ENCODE measurements around the gene OXLD1. TPM values are rescaled to one million over a fixed set of nuclear protein-coding genes. Genes with fewer than 3 reads are reported as not detected.

Gene OXLD1
- total and polyA plus RNA-seq, 10 of the 15 experiments (the other 5 are each of a cell fraction or from before 2014, with no cell fraction given), result 4.6 to 89.5 (median 39.8) TPM

DNA sequence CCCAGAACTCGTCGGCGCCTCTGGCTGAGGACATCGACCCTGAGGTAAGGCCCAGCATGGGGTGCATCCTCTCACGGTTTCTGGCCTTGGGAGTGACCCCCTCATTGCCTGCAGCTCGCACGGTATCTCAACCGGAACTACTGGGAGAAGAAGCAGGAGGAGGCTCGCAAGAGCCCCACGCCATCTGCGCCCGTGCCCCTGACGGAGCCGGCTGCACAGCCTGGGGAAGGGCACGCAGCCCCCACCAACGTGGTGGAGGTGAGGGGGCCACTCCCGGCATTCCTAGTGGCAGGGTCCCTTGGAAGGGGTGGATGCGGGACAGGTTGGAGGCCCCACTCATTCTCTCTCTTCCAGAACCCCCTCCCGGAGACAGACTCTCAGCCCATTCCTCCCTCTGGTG, 28.4 kb upstream of the OXLD1 start (continued):
- no peak for TF ChIP-seq ZNF592 (IDR thresholded peaks at IDR 0.05)
- no peak for TF ChIP-seq ZBTB33 (IDR thresholded peaks at IDR 0.05)

DNA sequence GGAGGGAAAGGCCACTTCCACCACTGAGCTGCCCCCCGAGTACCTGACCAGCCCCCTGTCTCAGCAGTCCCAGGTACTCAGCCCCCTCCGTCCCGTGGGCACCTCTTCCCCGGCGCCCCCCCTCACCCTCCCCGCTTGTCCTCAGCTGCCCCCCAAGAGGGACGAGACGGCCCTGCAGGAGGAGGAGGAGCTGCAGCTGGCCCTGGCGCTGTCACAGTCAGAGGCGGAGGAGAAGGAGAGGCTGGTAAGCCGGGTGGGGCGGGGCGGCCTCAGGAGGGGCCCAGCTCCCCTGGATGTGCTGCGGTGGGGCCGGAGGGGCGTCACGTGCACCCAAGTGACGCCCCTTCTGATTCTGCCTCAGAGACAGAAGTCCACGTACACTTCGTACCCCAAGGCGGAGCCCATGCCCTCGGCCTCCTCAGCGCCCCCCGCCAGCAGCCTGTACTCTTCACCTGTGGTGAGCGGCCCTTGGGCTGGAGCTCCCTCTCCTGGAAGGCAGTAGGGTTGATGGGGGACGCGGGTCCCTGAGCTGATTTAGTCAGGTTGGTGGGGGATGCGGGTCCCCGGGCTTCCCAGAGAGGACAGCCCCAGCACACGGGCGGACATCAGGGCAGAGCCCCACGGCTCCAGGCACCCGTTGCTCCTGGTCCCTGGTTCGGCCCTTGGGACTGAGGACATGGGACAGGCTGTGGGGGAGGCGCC, 27.3 kb upstream of the OXLD1 start:
- POLR2A ChIA-PET, result no interaction called here
- 93% methylated on average over 23 of the region's 35 CpGs for WGBS (ENCODE audit: insufficient coverage, insufficient replicate concordance, low lambda C conversion rate, missing lambda C conversion rate)
- Histone ChIP-seq H3K4me1 (ENCODE audit: control insufficient read depth, insufficient read depth, low read length) (no peaks in the 10 kb centered on the region), H4K20me1 (ENCODE audit: control insufficient read depth, insufficient read depth) (no peaks in the 10 kb centered on the region; the same call in 1 of the 2 replicates), H3K9ac (ENCODE audit: control insufficient read depth, insufficient read depth, low read length) (no peak overlapping the region), H3K79me2 (ENCODE audit: control insufficient read depth, insufficient read depth, low read length) (no peaks in the 10 kb centered on the region), H3K36me3 (ENCODE audit: control insufficient read depth in 2 of 2, insufficient read depth in 2 of 2, low read length in 1 of 2) (peaks cover 19 to 58% of the 10 kb centered on the region in 2 experiments; a peak in 3 of 4 replicates), H3K9me3 (replicated peaks; ENCODE audit: control insufficient read depth, insufficient read depth, low read length) (no peaks in the 10 kb centered on the region), H3K4me3 (no peak overlapping the region), H2AFZ (ENCODE audit: control insufficient read depth, low read depth, low read length) (no peak overlapping the region), H3K4me2 (ENCODE audit: control insufficient read depth, insufficient read depth) (no peak overlapping the region), H3K27me3 (replicated peaks in 1 of 2; ENCODE audit: control insufficient read depth in 2 of 2, insufficient read depth in 2 of 2, low read length in 1 of 2) (no peaks in the 10 kb centered on the region), H3K27ac (ENCODE audit: control insufficient read depth, insufficient read depth) (no peak overlapping the region)
- no peak for DNase-seq (ENCODE audit: low read depth, low spot score)
- RAD21 ChIA-PET (ENCODE audit: unreplicated experiment), result no interaction called here
- intact Hi-C loops (cut with micrococcal nuclease; ENCODE audit: unreplicated experiment), result no loop called here
- no peak for FAIRE-seq
- no peak; the same call in 2 of the 3 replicates for ATAC-seq
- CTCF ChIA-PET, result no interaction called here
- no TSS peak for BruUV-seq (replicated peaks)
- in situ Hi-C loops (cut with MboI), result no loop called here
- SMC1A ChIA-PET (ENCODE audit: uncharacterized antibody, unreplicated experiment), result no interaction called here
- TF ChIP-seq CEBPZ (IDR thresholded peaks at IDR 0.05; ENCODE audit: low read depth, low read length) (no peak), NFIC (IDR thresholded peaks at IDR 0.05; ENCODE audit: low read depth, low read length) (no peak), POLR2AphosphoS2 (IDR thresholded peaks at IDR 0.05; ENCODE audit: low read depth, low read length) (no peak), SKIL (IDR thresholded peaks at IDR 0.05; ENCODE audit: low read depth, poor library complexity, severe bottlenecking) (no peak), NFYB (IDR thresholded peaks at IDR 0.05; ENCODE audit: insufficient read depth, low read depth, low read length) (no peak)

Measured in GM12878 (cell line).